Measurements from ENCODE around the gene RRP8.

The RRP8 gene

GRCh38 chr11:6587360-6587953, 16.0 kb downstream of the RRP8 start:
- Histone ChIP-seq H3F3A (ENCODE audit: insufficient read depth, low read length) (no peaks in the 10 kb centered on the region), H3K27me3 (replicated peaks; ENCODE audit: insufficient read depth, low read length) (no peaks in the 10 kb centered on the region), H4K20me1 (ENCODE audit: insufficient read depth, low read length) (no peaks in the 10 kb centered on the region), H3K9me2 (replicated peaks; ENCODE audit: insufficient read depth, low read length) (no peaks in the 10 kb centered on the region), H3K9ac (ENCODE audit: low read length) (no peak overlapping the region), H3K36me3 (replicated peaks; ENCODE audit: insufficient read depth, low read length) (no peaks in the 10 kb centered on the region), H3K4me1 (ENCODE audit: low read length) (no peaks in the 10 kb centered on the region), H3K79me2 (ENCODE audit: low read length) (peaks cover 23% of the 10 kb centered on the region; the same call in 1 of the 2 replicates), H3K27ac (ENCODE audit: low read length) (no peak overlapping the region), H3K9me3 (replicated peaks; ENCODE audit: insufficient read depth, low read length) (no peaks in the 10 kb centered on the region), H2AFZ (ENCODE audit: low read length) (no peak overlapping the region), H3K4me3 (ENCODE audit: low read length) (no peak overlapping the region), H3K4me2 (ENCODE audit: low read depth, low read length) (no peak overlapping the region)
- no peak for DNase-seq
- TF ChIP-seq EZH2phosphoT487 (IDR thresholded peaks at IDR 0.05; ENCODE audit: low read length) (no peak), CTCF (IDR thresholded peaks at IDR 0.05; ENCODE audit: low read length) (no peak), EZH2 (optimal IDR thresholded peaks at IDR 0.05; ENCODE audit: low read depth, low read length) (no peak)

GRCh38 chr11:6586434-6587359, 16.7 kb downstream of the RRP8 start:
- H3K4me3 ChIP-seq (ENCODE audit: low read length): no peak overlapping the region
- peaks cover 27% of the 10 kb centered on the region; the same call in 1 of the 2 replicates for H3K79me2 ChIP-seq (ENCODE audit: low read length)
- no peak overlapping the region for H2AFZ ChIP-seq (ENCODE audit: low read length)
- TF ChIP-seq EZH2 (optimal IDR thresholded peaks at IDR 0.05; ENCODE audit: low read depth, low read length) (no peak), EZH2phosphoT487 (IDR thresholded peaks at IDR 0.05; ENCODE audit: low read length) (no peak), CTCF (IDR thresholded peaks at IDR 0.05; ENCODE audit: low read length) (no peak)
- no peaks in the 10 kb centered on the region for H4K20me1 ChIP-seq (ENCODE audit: insufficient read depth, low read length)
- H3K36me3 ChIP-seq (replicated peaks; ENCODE audit: insufficient read depth, low read length): no peaks in the 10 kb centered on the region
- no peaks in the 10 kb centered on the region for H3K4me1 ChIP-seq (ENCODE audit: low read length)
- DNase-seq: no peak
- no peak overlapping the region for H3K27ac ChIP-seq (ENCODE audit: low read length)
- no peaks in the 10 kb centered on the region for H3K27me3 ChIP-seq (replicated peaks; ENCODE audit: insufficient read depth, low read length)
- no peak overlapping the region for H3K9ac ChIP-seq (ENCODE audit: low read length)
- no peaks in the 10 kb centered on the region for H3K9me2 ChIP-seq (replicated peaks; ENCODE audit: insufficient read depth, low read length)
- H3K9me3 ChIP-seq (replicated peaks; ENCODE audit: insufficient read depth, low read length): no peaks in the 10 kb centered on the region
- H3K4me2 ChIP-seq (ENCODE audit: low read depth, low read length): no peak overlapping the region
- no peaks in the 10 kb centered on the region for H3F3A ChIP-seq (ENCODE audit: insufficient read depth, low read length)

- H3K4me1 ChIP-seq (ENCODE audit: low read length): no peaks in the 10 kb centered on the region
- H3K27me3 ChIP-seq (replicated peaks; ENCODE audit: insufficient read depth, low read length): no peaks in the 10 kb centered on the region
- no peak overlapping the region for H3K27ac ChIP-seq (ENCODE audit: low read length)
- no peak overlapping the region for H3K4me2 ChIP-seq (ENCODE audit: low read depth, low read length)
- no peaks in the 10 kb centered on the region for H3K9me3 ChIP-seq (replicated peaks; ENCODE audit: insufficient read depth, low read length)
- H3F3A ChIP-seq (ENCODE audit: insufficient read depth, low read length): no peaks in the 10 kb centered on the region
- no peaks in the 10 kb centered on the region for H4K20me1 ChIP-seq (ENCODE audit: insufficient read depth, low read length)
- no peak for DNase-seq
- no peaks in the 10 kb centered on the region for H3K9me2 ChIP-seq (replicated peaks; ENCODE audit: insufficient read depth, low read length)
- TF ChIP-seq EZH2 (optimal IDR thresholded peaks at IDR 0.05; ENCODE audit: low read depth, low read length) (no peak), CTCF (IDR thresholded peaks at IDR 0.05; ENCODE audit: low read length) (no peak), EZH2phosphoT487 (IDR thresholded peaks at IDR 0.05; ENCODE audit: low read length) (no peak)
- H3K9ac ChIP-seq (ENCODE audit: low read length): no peak overlapping the region
- no peak overlapping the region for H3K4me3 ChIP-seq (ENCODE audit: low read length)
- H2AFZ ChIP-seq (ENCODE audit: low read length): no peak overlapping the region
- H3K36me3 ChIP-seq (replicated peaks; ENCODE audit: insufficient read depth, low read length): no peaks in the 10 kb centered on the region
- H3K79me2 ChIP-seq (ENCODE audit: low read length): peaks cover 35% of the 10 kb centered on the region; the same call in 1 of the 2 replicates
Observed at GRCh38 chr11:6584528-6584927, 18.9 kb downstream of the RRP8 start.

Measured in MM.1S (cell line).